ENCODE data around the gene TMEM238.

TMEM238 gene

DNA sequence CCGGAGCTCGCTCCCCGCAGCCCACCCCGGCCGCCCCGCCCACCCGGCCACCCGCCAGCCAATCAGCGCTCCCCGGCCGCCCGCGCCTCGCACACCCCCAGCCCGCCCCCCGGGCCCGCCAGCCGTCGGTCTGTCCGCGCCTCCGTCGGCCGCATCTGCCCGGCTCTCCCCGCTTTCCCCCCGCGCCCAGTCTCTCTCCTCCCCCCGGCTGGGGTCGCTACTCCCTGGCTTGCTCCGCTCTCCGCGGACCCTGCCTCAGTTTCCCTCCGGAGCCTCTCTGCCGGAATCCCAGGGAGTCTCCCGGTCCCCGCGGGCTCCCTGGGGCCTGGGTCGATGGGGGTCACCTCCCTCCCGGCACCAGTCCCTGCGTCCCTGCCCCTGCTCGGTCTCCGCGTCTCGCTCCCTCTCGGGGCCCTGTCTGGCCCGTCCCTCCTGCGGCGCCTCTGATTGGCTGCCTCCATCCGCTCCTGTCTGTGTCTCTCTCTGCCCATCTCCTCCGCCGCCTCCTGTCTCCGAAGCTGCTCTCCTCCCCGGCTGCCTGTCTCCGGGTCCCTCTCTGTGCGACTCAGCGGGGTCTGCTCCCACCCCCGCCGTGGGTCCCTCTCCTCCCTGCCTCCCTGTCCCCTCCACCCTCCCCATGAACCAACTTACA is 14.3 kb downstream of the TMEM238 start:
- Histone ChIP-seq H2BK120ac (ENCODE audit: low read depth, low read length) (no peak overlapping the region), H3K79me1 (ENCODE audit: low read depth, low read length) (no peaks in the 10 kb centered on the region), H3K36me3 (replicated peaks in 1 of 2; ENCODE audit: control insufficient read depth in 2 of 2, insufficient read depth in 2 of 2, low read length in 2 of 2) (no peaks in the 10 kb centered on the region), H3K4me1 (ENCODE audit: control insufficient read depth in 2 of 2, insufficient read depth in 1 of 2, low read depth in 1 of 2, low read length in 2 of 2) (peaks cover 21 to 28% of the 10 kb centered on the region in 2 donors), H3K27me3 (ENCODE audit: control insufficient read depth in 3 of 3, insufficient read depth in 3 of 3, low read depth in 1 of 3, low read length in 3 of 3) (peaks cover 8 to 38% (median 26%) of the 10 kb centered on the region in 3 experiments), H3K23ac (ENCODE audit: low read depth, low read length, poor library complexity) (peak overlapping the region; percentile 65), H3K4ac (ENCODE audit: low read length) (no peak overlapping the region), H2BK15ac (ENCODE audit: low read length) (peak overlapping the region; percentile 30), H2AFZ (ENCODE audit: low read length) (peak overlapping the region; percentile 97), H3K27ac (replicated peaks; ENCODE audit: low read length) (no peak overlapping the region), H3K9me3 (replicated peaks in 1 of 2; ENCODE audit: control insufficient read depth in 2 of 2, insufficient read depth in 1 of 2, low read depth in 1 of 2, low read length in 2 of 2) (no peaks in the 10 kb centered on the region), H3K18ac (ENCODE audit: low read length) (peak overlapping the region; percentile 94), H4K91ac (ENCODE audit: low read depth, low read length, poor library complexity) (no peak overlapping the region), H3K14ac (ENCODE audit: low read length) (no peak overlapping the region), H2BK5ac (ENCODE audit: low read length) (peak overlapping the region; percentile 35), H4K8ac (ENCODE audit: low read depth, low read length) (no peak overlapping the region), H2BK12ac (ENCODE audit: low read length) (no peak overlapping the region), H3K9ac (ENCODE audit: low read depth, low read length, poor library complexity) (peak overlapping the region; percentile 70), H3K4me2 (ENCODE audit: insufficient read depth, low read length, poor library complexity, severe bottlenecking) (peak overlapping the region; percentile 83), H2AK5ac (ENCODE audit: low read depth, low read length) (no peak overlapping the region), H3K4me3 (ENCODE audit: low read length in 2 of 2) (peak overlapping the region; percentile 40 to 79)
- WGBS, 2 donors (ENCODE audit: extremely low coverage in 2 of 2, insufficient read length in 2 of 2, insufficient replicate concordance in 1 of 2): no CpG with 5 or more reads among the region's 59 CpGs
- peak; percentile 63 for DNase-seq (ENCODE audit: low spot score)

DNA sequence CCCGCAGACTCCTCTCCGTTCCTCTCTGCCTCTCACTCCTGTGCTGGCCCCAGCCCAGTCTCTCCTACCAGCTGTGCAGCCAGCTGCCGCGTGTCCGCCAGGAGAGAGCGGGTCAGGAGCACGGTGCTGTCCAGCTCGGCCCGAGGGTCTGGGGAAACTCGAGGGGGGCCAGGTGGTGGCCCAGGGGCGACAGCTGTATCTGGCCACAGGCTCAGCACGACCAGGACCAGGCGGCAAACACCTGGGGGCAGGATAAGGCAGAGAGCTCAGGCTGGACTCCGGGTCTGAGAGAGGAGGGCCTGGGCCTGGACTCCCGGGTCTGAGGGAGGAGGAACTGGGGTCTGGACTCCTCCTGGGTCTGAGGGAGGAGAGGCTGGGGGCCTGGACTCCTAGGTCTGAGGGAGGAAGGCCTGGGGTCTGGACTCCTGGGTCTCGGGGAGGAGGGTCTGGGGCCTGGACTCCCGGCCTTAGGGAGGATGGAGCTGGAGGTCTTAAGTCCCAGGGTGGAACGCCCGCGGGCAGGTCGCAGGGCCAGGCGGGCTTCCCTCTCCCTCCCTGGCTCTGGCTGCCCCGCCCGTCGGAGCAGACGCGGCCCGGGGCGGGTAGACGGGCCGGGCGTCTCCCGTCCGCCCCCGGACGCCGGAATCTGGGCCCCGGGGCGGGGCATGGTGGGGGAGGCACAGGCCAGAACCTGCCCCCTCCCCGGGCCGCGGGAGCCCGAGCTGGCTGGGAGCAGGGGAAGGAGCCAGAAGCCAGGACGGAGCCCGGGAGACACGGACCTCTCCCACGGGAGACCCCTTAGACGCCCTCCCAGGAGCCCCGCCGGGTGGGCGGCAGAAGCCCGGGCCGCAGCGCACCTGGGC is 15.2 kb downstream of the TMEM238 start:
- Histone ChIP-seq H3K4me1 (ENCODE audit: control insufficient read depth in 2 of 2, insufficient read depth in 1 of 2, low read depth in 1 of 2, low read length in 2 of 2) (peaks cover 16 to 20% of the 10 kb centered on the region in 2 donors), H2BK120ac (ENCODE audit: low read depth, low read length) (peak overlapping the region; percentile 96), H3K14ac (ENCODE audit: low read length) (no peak overlapping the region), H2BK12ac (ENCODE audit: low read length) (peak overlapping the region; percentile 41), H3K23ac (ENCODE audit: low read depth, low read length, poor library complexity) (peak overlapping the region; percentile 65), H4K8ac (ENCODE audit: low read depth, low read length) (no peak overlapping the region), H3K27me3 (ENCODE audit: control insufficient read depth in 3 of 3, insufficient read depth in 3 of 3, low read depth in 1 of 3, low read length in 3 of 3) (peaks cover 8 to 37% (median 26%) of the 10 kb centered on the region in 3 experiments), H3K18ac (ENCODE audit: low read length) (peak overlapping the region; percentile 35), H3K79me1 (ENCODE audit: low read depth, low read length) (no peaks in the 10 kb centered on the region), H3K9ac (ENCODE audit: low read depth, low read length, poor library complexity) (no peak overlapping the region), H3K36me3 (replicated peaks in 1 of 2; ENCODE audit: control insufficient read depth in 2 of 2, insufficient read depth in 2 of 2, low read length in 2 of 2) (no peaks in the 10 kb centered on the region), H3K4me2 (ENCODE audit: insufficient read depth, low read length, poor library complexity, severe bottlenecking) (peak overlapping the region; percentile 57), H3K4me3 (ENCODE audit: low read length in 2 of 2) (peak overlapping the region; percentile 15 to 73), H2AK5ac (ENCODE audit: low read depth, low read length) (peak overlapping the region; percentile 94), H2BK15ac (ENCODE audit: low read length) (peak overlapping the region; percentile 92), H2AFZ (ENCODE audit: low read length) (peak overlapping the region; percentile 78), H3K9me3 (replicated peaks in 1 of 2; ENCODE audit: control insufficient read depth in 2 of 2, insufficient read depth in 1 of 2, low read depth in 1 of 2, low read length in 2 of 2) (no peaks in the 10 kb centered on the region), H3K27ac (replicated peaks; ENCODE audit: low read length) (no peak overlapping the region), H2BK5ac (ENCODE audit: low read length) (peak overlapping the region; percentile 53), H4K91ac (ENCODE audit: low read depth, low read length, poor library complexity) (no peak overlapping the region), H3K4ac (ENCODE audit: low read length) (peak overlapping the region; percentile 95)
- WGBS, 2 donors (ENCODE audit: extremely low coverage in 2 of 2, insufficient read length in 2 of 2, insufficient replicate concordance in 1 of 2): no CpG with 5 or more reads among the region's 54 CpGs
- DNase-seq (ENCODE audit: low spot score): no peak

- Histone ChIP-seq H3K4ac (ENCODE audit: low read length) (no peak overlapping the region), H2BK120ac (ENCODE audit: low read depth, low read length) (no peak overlapping the region), H2BK12ac (ENCODE audit: low read length) (no peak overlapping the region), H3K4me1 (ENCODE audit: control insufficient read depth in 2 of 2, insufficient read depth in 1 of 2, low read depth in 1 of 2, low read length in 2 of 2) (peaks cover 15 to 19% of the 10 kb centered on the region in 2 donors), H3K9me3 (replicated peaks in 1 of 2; ENCODE audit: control insufficient read depth in 2 of 2, insufficient read depth in 1 of 2, low read depth in 1 of 2, low read length in 2 of 2) (no peaks in the 10 kb centered on the region), H3K18ac (ENCODE audit: low read length) (peak overlapping the region; percentile 51), H3K27me3 (ENCODE audit: control insufficient read depth in 3 of 3, insufficient read depth in 3 of 3, low read depth in 1 of 3, low read length in 3 of 3) (peaks cover 8 to 35% (median 26%) of the 10 kb centered on the region in 3 experiments), H3K27ac (replicated peaks; ENCODE audit: low read length) (no peak overlapping the region), H3K79me1 (ENCODE audit: low read depth, low read length) (no peaks in the 10 kb centered on the region), H4K8ac (ENCODE audit: low read depth, low read length) (no peak overlapping the region), H3K4me2 (ENCODE audit: insufficient read depth, low read length, poor library complexity, severe bottlenecking) (no peak overlapping the region), H3K9ac (ENCODE audit: low read depth, low read length, poor library complexity) (no peak overlapping the region), H2BK15ac (ENCODE audit: low read length) (peak overlapping the region; percentile 92), H3K36me3 (replicated peaks in 1 of 2; ENCODE audit: control insufficient read depth in 2 of 2, insufficient read depth in 2 of 2, low read length in 2 of 2) (no peaks in the 10 kb centered on the region), H2BK5ac (ENCODE audit: low read length) (no peak overlapping the region), H2AK5ac (ENCODE audit: low read depth, low read length) (peak overlapping the region; percentile 94), H3K4me3 (ENCODE audit: low read length in 2 of 2) (no peak overlapping the region), H2AFZ (ENCODE audit: low read length) (no peak overlapping the region), H3K23ac (ENCODE audit: low read depth, low read length, poor library complexity) (no peak overlapping the region), H3K14ac (ENCODE audit: low read length) (no peak overlapping the region), H4K91ac (ENCODE audit: low read depth, low read length, poor library complexity) (no peak overlapping the region)
- no peak for DNase-seq (ENCODE audit: low spot score)
- WGBS, 2 donors (ENCODE audit: extremely low coverage in 2 of 2, insufficient read length in 2 of 2, insufficient replicate concordance in 1 of 2): no CpG with 5 or more reads among the region's 16 CpGs
Measured at GRCh38 chr19:55368106-55368505, 16.0 kb downstream of the TMEM238 start.

DNA sequence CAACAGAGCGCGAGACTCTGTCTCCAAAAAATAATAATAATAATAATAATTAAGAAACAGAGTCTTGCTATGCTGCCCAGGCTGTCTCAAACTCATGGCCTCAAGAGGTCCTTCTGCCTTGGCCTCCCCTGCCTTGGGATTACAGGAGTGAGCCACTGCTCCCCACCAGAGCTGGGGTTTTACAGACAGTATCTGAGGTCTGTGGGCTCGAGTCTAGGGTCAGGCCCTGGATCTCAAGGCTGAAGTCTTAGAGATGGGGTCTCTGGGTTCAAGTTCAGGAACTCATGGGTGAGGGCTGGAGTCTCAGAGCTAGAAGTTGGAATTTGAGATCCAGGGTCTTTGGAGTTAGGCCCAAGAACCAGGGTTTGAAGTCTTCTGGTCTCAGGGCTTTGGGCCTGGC is 17.3 kb downstream of the TMEM238 start:
- no peak overlapping the region for H3K4me2 ChIP-seq (ENCODE audit: insufficient read depth, low read length, poor library complexity, severe bottlenecking)
- H3K27me3 ChIP-seq (ENCODE audit: control insufficient read depth in 3 of 3, insufficient read depth in 3 of 3, low read depth in 1 of 3, low read length in 3 of 3): peaks cover 6 to 30% (median 21%) of the 10 kb centered on the region in 3 experiments
- no peak overlapping the region for H3K9ac ChIP-seq (ENCODE audit: low read depth, low read length, poor library complexity)
- H3K4me1 ChIP-seq (ENCODE audit: control insufficient read depth in 2 of 2, insufficient read depth in 1 of 2, low read depth in 1 of 2, low read length in 2 of 2): peaks cover 13 to 18% of the 10 kb centered on the region in 2 donors
- H2BK12ac ChIP-seq (ENCODE audit: low read length): no peak overlapping the region
- H3K14ac ChIP-seq (ENCODE audit: low read length): no peak overlapping the region
- no peak overlapping the region for H4K91ac ChIP-seq (ENCODE audit: low read depth, low read length, poor library complexity)
- WGBS, 2 donors (ENCODE audit: extremely low coverage in 2 of 2, insufficient read length in 2 of 2, insufficient replicate concordance in 1 of 2): no CpG with 5 or more reads among the region's 3 CpGs
- H3K36me3 ChIP-seq (replicated peaks in 1 of 2; ENCODE audit: control insufficient read depth in 2 of 2, insufficient read depth in 2 of 2, low read length in 2 of 2): no peaks in the 10 kb centered on the region
- no peak overlapping the region for H3K4me3 ChIP-seq (ENCODE audit: low read length in 2 of 2)
- H2BK15ac ChIP-seq (ENCODE audit: low read length): no peak overlapping the region
- H2AFZ ChIP-seq (ENCODE audit: low read length): no peak overlapping the region
- H3K27ac ChIP-seq (replicated peaks; ENCODE audit: low read length): no peak overlapping the region
- no peaks in the 10 kb centered on the region for H3K79me1 ChIP-seq (ENCODE audit: low read depth, low read length)
- no peak overlapping the region for H2BK120ac ChIP-seq (ENCODE audit: low read depth, low read length)
- DNase-seq (ENCODE audit: low spot score): no peak
- H3K23ac ChIP-seq (ENCODE audit: low read depth, low read length, poor library complexity): no peak overlapping the region
- no peak overlapping the region for H4K8ac ChIP-seq (ENCODE audit: low read depth, low read length)
- peak overlapping the region; percentile 96 for H2AK5ac ChIP-seq (ENCODE audit: low read depth, low read length)
- H3K9me3 ChIP-seq (replicated peaks in 1 of 2; ENCODE audit: control insufficient read depth in 2 of 2, insufficient read depth in 1 of 2, low read depth in 1 of 2, low read length in 2 of 2): no peaks in the 10 kb centered on the region
- H2BK5ac ChIP-seq (ENCODE audit: low read length): no peak overlapping the region
- H3K18ac ChIP-seq (ENCODE audit: low read length): no peak overlapping the region
- no peak overlapping the region for H3K4ac ChIP-seq (ENCODE audit: low read length)

All from neuronal stem cell (in vitro differentiated cells).